Stimulated activated CD8-positive, alpha-beta memory T cell treated with anti-CD3 and anti-CD28 coated beads, Interleukin-4, amount 100 ng/mL, for 4 hours (primary cell): ENCODE data around the gene SIM1.

Experiments
- DNase-seq, 2 donors: peaks; one replicate each; pipeline ENCODE4 v3.0.0-alpha.2; 2020; ENCODE audit warnings: low read depth in 2 of 2, low spot score in 1 of 2

SIM1 gene

DNA sequence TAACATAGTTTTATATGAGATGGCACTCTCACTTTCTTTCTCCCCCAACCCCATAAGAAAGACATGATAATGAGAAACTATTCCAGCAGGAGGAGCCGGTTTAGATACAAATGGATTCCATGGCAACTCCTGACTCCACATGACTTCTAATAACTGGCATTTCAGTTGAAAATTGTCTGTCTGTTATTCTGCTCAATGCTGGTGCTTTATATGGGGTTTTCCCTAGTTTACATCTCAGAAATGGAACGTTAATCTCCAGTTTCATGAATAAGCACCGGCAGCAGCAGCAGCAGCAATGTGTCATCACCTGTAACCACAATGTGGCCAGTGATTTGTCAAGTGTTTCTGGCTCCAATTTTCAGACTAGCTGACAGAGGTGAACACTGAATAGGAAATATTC is 8.0 kb upstream of the SIM1 start:
- no peak for DNase-seq

- no peak for DNase-seq
Measured at GRCh38 chr6:100470422-100471120, 5.8 kb upstream of the SIM1 start.

- no peak for DNase-seq
Measured at GRCh38 chr6:100469101-100469859, 4.6 kb upstream of the SIM1 start.

GRCh38 chr6:100468016-100468622 is 3.4 kb upstream of the SIM1 start:
- no peak for DNase-seq

- no peak for DNase-seq
Measured at GRCh38 chr6:100467129-100468015, 2.7 kb upstream of the SIM1 start.

DNA sequence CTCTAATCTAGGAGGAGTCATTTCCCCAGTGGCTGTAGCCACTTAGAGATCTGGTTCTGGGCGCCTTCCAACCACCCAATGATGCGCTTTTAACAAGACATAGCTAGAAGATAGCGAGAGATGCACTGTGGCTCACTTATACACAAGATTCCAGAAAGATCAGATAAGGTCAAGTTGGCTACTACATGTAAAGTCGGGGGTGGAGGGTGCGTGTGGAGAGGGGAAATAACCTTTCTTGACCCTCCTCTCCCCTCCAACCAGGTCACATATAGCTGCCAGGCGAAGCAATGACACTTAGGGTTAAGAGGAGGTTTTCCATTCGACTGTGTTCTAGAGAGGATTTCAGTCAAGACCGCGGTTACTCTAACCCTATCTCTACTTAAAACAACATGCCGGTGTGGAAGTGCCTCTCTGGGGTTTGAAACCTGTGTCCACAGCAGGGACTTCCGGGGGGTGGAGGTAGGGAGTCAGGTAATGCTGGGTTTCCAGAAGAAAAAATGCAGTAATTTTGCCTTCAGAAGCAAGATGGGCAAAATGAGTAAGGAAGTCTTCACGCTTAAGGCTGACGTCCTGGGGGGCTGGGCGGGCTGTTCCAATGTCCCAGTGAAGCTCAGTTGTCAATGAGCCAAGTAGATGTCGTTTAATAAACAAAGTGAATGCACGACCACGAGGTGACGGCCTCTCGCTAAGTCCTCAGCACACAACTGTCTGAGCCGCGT is 1.8 kb upstream of the SIM1 start:
- no peak for DNase-seq

DNA sequence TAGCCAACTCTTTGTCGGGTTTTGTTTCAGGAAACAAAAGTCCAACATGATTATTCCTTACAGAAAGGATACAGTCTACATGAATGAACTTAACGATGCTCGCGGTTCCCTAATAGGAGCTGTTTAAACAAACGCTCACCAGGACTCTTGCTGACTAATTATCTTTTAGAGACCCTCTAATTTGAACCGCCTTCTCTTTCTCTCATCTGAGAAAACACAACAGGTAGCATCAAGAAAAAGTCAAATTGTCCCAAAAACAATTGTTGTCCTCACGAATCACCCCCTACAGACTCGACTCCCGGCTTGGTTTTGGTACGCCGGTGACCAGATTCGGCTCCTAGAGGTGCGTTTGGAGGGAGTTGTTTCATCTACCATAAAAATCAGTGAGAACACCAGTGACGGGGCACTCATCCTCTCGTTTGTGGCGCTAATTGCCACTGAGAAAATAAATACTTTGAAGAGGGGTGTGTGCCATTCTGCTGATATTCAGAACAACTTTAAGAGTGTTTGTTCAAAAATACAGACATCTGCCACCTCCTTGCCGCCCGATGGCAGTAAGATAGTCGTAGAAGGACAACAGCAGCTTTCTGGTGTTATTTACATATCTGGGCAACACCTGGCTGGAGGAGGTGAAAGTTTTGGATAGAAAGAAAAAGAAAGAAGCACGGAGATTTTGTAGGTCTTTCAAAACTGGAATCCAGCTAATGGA is 1.1 kb upstream of the SIM1 start:
- DNase-seq: no peak

DNA sequence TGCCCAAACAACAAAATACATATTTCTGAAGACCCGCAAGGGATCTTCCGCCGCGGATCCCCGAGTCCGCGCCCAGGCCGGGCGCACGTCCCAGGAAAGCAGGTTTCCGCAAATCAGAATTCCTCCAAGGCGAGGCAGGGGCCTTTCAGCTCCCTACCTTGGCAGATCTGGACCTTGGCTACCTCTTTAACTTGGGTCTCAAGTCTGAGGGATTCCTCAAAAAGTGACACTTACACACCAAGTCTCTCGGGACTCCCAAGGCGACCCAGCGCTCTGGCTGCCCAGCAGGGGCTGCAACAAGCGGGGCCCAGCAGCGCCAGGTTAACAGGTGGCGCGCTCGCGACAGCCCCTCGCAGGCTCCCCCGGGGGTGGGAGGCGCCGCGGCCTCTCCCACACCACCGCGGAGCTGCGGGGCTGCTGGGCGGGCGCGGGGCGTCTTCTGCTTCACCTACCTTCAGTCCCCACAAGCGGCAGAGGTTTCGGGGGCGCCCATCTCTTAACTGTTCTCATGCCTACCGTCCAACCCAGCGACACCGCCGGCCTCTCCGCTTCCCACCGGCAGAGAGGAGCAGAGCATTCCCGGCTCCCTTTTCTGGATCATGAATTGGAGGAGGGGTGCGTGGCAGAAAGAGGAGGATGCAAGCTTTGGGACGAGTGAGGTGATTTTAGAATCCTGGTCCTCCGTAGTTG is 414 bp downstream of the SIM1 start:
- DNase-seq: no peak

DNA sequence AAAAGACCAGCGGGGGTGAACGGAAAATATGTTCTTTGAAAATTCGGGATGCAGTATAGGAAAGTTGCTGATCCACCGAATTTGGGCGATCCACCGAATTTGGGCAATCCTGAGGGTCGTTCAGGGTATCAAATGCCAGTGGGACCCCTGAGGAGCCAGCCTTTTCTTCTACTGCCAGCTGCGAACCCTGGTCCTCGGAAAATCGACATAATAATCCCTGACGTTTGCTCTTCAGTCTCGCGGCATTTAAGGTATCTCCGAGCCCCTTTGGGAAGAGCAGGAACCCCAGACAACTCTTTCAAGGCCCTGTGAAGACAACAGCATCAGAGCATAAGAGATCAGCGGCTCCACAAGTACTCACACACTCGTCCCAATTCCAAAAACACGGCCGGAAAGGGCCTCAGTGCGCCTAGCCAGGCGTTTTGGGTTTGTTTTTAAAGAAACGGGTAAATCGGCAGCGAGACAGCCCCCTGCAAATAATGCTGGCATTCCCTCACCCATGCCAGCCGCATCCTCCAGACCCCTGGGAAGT is 1.0 kb downstream of the SIM1 start:
- no peak for DNase-seq

- DNase-seq: no peak
Measured at GRCh38 chr6:100462706-100463629, 1.8 kb downstream of the SIM1 start.

GRCh38 chr6:100461917-100462705 is 2.6 kb downstream of the SIM1 start:
- DNase-seq: no peak

- DNase-seq: no peak
Measured at GRCh38 chr6:100461278-100461916, 3.3 kb downstream of the SIM1 start.

- DNase-seq: no peak
Measured at GRCh38 chr6:100460650-100461204, 4.0 kb downstream of the SIM1 start.

DNA sequence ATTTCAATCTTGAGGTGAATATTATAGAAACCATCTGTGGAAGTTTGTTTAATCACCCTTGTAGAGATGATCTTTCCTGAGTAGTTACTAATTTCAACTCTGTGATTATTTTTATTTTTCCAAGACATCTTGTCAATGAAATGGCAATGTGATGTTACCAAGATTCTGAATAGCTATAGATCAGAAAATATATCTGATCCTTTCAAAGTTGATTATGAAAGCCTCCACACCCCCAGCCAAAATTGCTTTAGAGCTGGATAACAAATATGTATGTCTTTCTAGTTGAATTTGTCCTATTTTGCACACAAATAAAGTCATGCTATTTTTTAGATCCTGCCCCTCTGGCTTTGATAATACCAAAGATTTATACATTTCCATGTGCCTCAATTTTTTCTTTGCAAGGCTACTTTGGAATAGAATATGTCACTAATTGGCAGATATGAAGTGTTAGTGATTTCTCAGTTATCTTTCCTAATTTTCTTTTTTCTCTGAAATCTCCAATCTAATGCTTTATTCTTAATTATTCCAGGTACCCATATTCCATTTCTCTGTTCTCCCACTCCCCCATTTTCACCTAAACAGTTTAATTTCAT is 5.0 kb downstream of the SIM1 start:
- no peak for DNase-seq

GRCh38 chr6:100458841-100459591 is 5.7 kb downstream of the SIM1 start:
- no peak for DNase-seq
